ENCODE results near the gene RDH16.
"Not testable (repeated sequence)": the region's sequence is repeated elsewhere in the genome, so short reads cannot be mapped to it uniquely, and the experiment has no call there.

RDH16 gene

GRCh38 chr12:56928262-56928661, 29.1 kb downstream of the RDH16 start:
- Mint-ChIP-seq H3K4me1 (ENCODE audit: low read depth) (peaks cover 8% of the 10 kb centered on the region), H3K27ac (no peak overlapping the region), H3K9me3 (ENCODE audit: low read depth) (no peaks in the 10 kb centered on the region), H3K27me3 (peaks cover 2% of the 10 kb centered on the region), H3K36me3 (no peaks in the 10 kb centered on the region), H3K4me3 (no peak overlapping the region)

GRCh38 chr12:56927281-56927680, 30.1 kb downstream of the RDH16 start:
- H3K27me3 Mint-ChIP-seq: peaks cover 2% of the 10 kb centered on the region
- no peaks in the 10 kb centered on the region for H3K9me3 Mint-ChIP-seq (ENCODE audit: low read depth)
- no peaks in the 10 kb centered on the region for H3K36me3 Mint-ChIP-seq
- H3K4me1 Mint-ChIP-seq (ENCODE audit: low read depth): peaks cover 8% of the 10 kb centered on the region
- no peak overlapping the region for H3K4me3 Mint-ChIP-seq
- no peak overlapping the region for H3K27ac Mint-ChIP-seq

- Mint-ChIP-seq H3K36me3 (peaks cover 5% of the 10 kb centered on the region), H3K4me1 (ENCODE audit: low read depth) (no peaks in the 10 kb centered on the region), H3K27ac (no peak overlapping the region), H3K9me3 (ENCODE audit: low read depth) (peaks cover 13% of the 10 kb centered on the region), H3K4me3 (no peak overlapping the region), H3K27me3 (peaks cover 3% of the 10 kb centered on the region)
Observed at GRCh38 chr12:56922031-56922430, 35.4 kb downstream of the RDH16 start.

- H3K36me3 Mint-ChIP-seq: peaks cover 5% of the 10 kb centered on the region
- H3K9me3 Mint-ChIP-seq (ENCODE audit: low read depth): peaks cover 13% of the 10 kb centered on the region
- no peaks in the 10 kb centered on the region for H3K4me1 Mint-ChIP-seq (ENCODE audit: low read depth)
- peaks cover 3% of the 10 kb centered on the region for H3K27me3 Mint-ChIP-seq
- H3K27ac Mint-ChIP-seq: no peak overlapping the region
- H3K4me3 Mint-ChIP-seq: no peak overlapping the region
Observed at GRCh38 chr12:56921346-56921745, 36.1 kb downstream of the RDH16 start.

- H3K9me3 Mint-ChIP-seq (ENCODE audit: low read depth): peaks cover 13% of the 10 kb centered on the region
- not testable (repeated sequence) for H3K27ac Mint-ChIP-seq; H3K36me3 Mint-ChIP-seq; H3K4me1 Mint-ChIP-seq (ENCODE audit: low read depth); H3K4me3 Mint-ChIP-seq; H3K27me3 Mint-ChIP-seq
Observed at GRCh38 chr12:56918139-56918538, 39.3 kb downstream of the RDH16 start.

- H3K27me3 Mint-ChIP-seq: peaks cover 2% of the 10 kb centered on the region
- H3K4me3 Mint-ChIP-seq: no peak overlapping the region
- peaks cover 13% of the 10 kb centered on the region for H3K9me3 Mint-ChIP-seq (ENCODE audit: low read depth)
- H3K36me3 Mint-ChIP-seq: peaks cover 5% of the 10 kb centered on the region
- H3K27ac Mint-ChIP-seq: no peak overlapping the region
- no peaks in the 10 kb centered on the region for H3K4me1 Mint-ChIP-seq (ENCODE audit: low read depth)
Observed at GRCh38 chr12:56916996-56917333, 40.4 kb downstream of the RDH16 start.

- peaks cover 5% of the 10 kb centered on the region for H3K27me3 Mint-ChIP-seq
- H3K9me3 Mint-ChIP-seq (ENCODE audit: low read depth): peaks cover 12% of the 10 kb centered on the region
- H3K4me3 Mint-ChIP-seq: no peak overlapping the region
- H3K27ac Mint-ChIP-seq: no peak overlapping the region
- H3K4me1 Mint-ChIP-seq (ENCODE audit: low read depth): no peaks in the 10 kb centered on the region
- H3K36me3 Mint-ChIP-seq: peaks cover 5% of the 10 kb centered on the region
Observed at GRCh38 chr12:56916296-56916995, 41.0 kb downstream of the RDH16 start.

GRCh38 chr12:56914724-56915123, 42.7 kb downstream of the RDH16 start:
- Mint-ChIP-seq H3K4me3 (no peak overlapping the region), H3K36me3 (peaks cover 7% of the 10 kb centered on the region), H3K9me3 (ENCODE audit: low read depth) (peaks cover 3% of the 10 kb centered on the region), H3K27ac (no peak overlapping the region), H3K27me3 (peaks cover 8% of the 10 kb centered on the region), H3K4me1 (ENCODE audit: low read depth) (no peaks in the 10 kb centered on the region)

- Mint-ChIP-seq H3K36me3 (peaks cover 8% of the 10 kb centered on the region), H3K4me1 (ENCODE audit: low read depth) (no peaks in the 10 kb centered on the region), H3K27ac (no peak overlapping the region), H3K9me3 (ENCODE audit: low read depth) (peaks cover 3% of the 10 kb centered on the region), H3K27me3 (peaks cover 8% of the 10 kb centered on the region), H3K4me3 (no peak overlapping the region)
Observed at GRCh38 chr12:56914256-56914655, 43.2 kb downstream of the RDH16 start.

GRCh38 chr12:56909403-56909802, 48.0 kb downstream of the RDH16 start:
- H3K36me3 Mint-ChIP-seq; H3K4me1 Mint-ChIP-seq (ENCODE audit: low read depth); H3K9me3 Mint-ChIP-seq (ENCODE audit: low read depth); H3K4me3 Mint-ChIP-seq; H3K27ac Mint-ChIP-seq; H3K27me3 Mint-ChIP-seq: not testable (repeated sequence)

GRCh38 chr12:56908136-56908535, 49.3 kb downstream of the RDH16 start:
- H3K4me1 Mint-ChIP-seq (ENCODE audit: low read depth): no peaks in the 10 kb centered on the region
- no peak overlapping the region for H3K4me3 Mint-ChIP-seq
- no peak overlapping the region for H3K27ac Mint-ChIP-seq
- H3K27me3 Mint-ChIP-seq: peaks cover 7% of the 10 kb centered on the region
- H3K9me3 Mint-ChIP-seq (ENCODE audit: low read depth): peaks cover 3% of the 10 kb centered on the region
- peaks cover 9% of the 10 kb centered on the region for H3K36me3 Mint-ChIP-seq

- Mint-ChIP-seq H3K4me3 (no peak overlapping the region), H3K4me1 (ENCODE audit: low read depth) (no peaks in the 10 kb centered on the region), H3K27ac (no peak overlapping the region), H3K36me3 (peaks cover 13% of the 10 kb centered on the region), H3K9me3 (ENCODE audit: low read depth) (peaks cover 13% of the 10 kb centered on the region), H3K27me3 (no peaks in the 10 kb centered on the region)
Observed at GRCh38 chr12:56905852-56906251, 51.6 kb downstream of the RDH16 start.

- Mint-ChIP-seq H3K9me3 (ENCODE audit: low read depth) (peaks cover 14% of the 10 kb centered on the region), H3K36me3 (peaks cover 10% of the 10 kb centered on the region), H3K27me3 (no peaks in the 10 kb centered on the region), H3K27ac (no peak overlapping the region), H3K4me1 (ENCODE audit: low read depth) (no peaks in the 10 kb centered on the region), H3K4me3 (no peak overlapping the region)
Observed at GRCh38 chr12:56903374-56903773, 54.0 kb downstream of the RDH16 start.

All from activated naive CD8-positive, alpha-beta T cell (primary cell).